Skeletal muscle tissue (tissue), 4 donors: Measurements from ENCODE around the gene CHST11. TPM values are rescaled to one million over a fixed set of nuclear protein-coding genes. Genes with fewer than 3 reads are reported as not detected.

Experiments used
- H3K27ac ChIP-seq: one replicate; pipeline ENCODE4 v1.7.0; 2013; ENCODE audit warnings: mild to moderate bottlenecking, low read depth, low read length, inconsistent platforms
- H3K27me3 ChIP-seq, 3 donors: one replicate each; pipeline ENCODE4 v1.7.0; 2013; ENCODE audit warnings: low read length in 3 of 3; ENCODE audit not compliant: control insufficient read depth in 3 of 3, insufficient read depth in 3 of 3
- H3K36me3 ChIP-seq, 3 donors: one replicate each; pipeline ENCODE4 v1.7.0; 2013; ENCODE audit warnings: low read length in 3 of 3; ENCODE audit not compliant: control insufficient read depth in 3 of 3, insufficient read depth in 3 of 3
- H3K4me1 ChIP-seq, 3 donors: one replicate each; pipeline ENCODE4 v1.7.0; 2013; ENCODE audit warnings: low read length in 3 of 3, mild to moderate bottlenecking in 3 of 3; ENCODE audit not compliant: control insufficient read depth in 3 of 3, insufficient read depth in 3 of 3
- H3K4me3 ChIP-seq, 3 donors: one replicate each; pipeline ENCODE4 v1.7.0; 2013; ENCODE audit warnings: low read length in 3 of 3
- H3K9ac ChIP-seq, 3 donors: one replicate each; pipeline ENCODE4 v1.7.0; 2013; ENCODE audit warnings: low read length in 3 of 3, mild to moderate bottlenecking in 3 of 3, moderate library complexity in 2 of 3, low read depth in 1 of 3
- H3K9me3 ChIP-seq, 3 donors: one replicate each; pipeline ENCODE4 v1.7.0; 2013; ENCODE audit warnings: low read length in 3 of 3; ENCODE audit not compliant: control insufficient read depth in 3 of 3
- total RNA-seq: library from RNA; depleted of rRNA; stranded (reverse); fragments of >200 nt; gene quantifications from one replicate; pipeline ENCODE4 v1.2.3, GENCODE V29; 2014
- donor health status: Osteomylitis.

CHST11 gene
- total RNA-seq, 1 donor from 2014 or later, result 2.1 TPM

DNA sequence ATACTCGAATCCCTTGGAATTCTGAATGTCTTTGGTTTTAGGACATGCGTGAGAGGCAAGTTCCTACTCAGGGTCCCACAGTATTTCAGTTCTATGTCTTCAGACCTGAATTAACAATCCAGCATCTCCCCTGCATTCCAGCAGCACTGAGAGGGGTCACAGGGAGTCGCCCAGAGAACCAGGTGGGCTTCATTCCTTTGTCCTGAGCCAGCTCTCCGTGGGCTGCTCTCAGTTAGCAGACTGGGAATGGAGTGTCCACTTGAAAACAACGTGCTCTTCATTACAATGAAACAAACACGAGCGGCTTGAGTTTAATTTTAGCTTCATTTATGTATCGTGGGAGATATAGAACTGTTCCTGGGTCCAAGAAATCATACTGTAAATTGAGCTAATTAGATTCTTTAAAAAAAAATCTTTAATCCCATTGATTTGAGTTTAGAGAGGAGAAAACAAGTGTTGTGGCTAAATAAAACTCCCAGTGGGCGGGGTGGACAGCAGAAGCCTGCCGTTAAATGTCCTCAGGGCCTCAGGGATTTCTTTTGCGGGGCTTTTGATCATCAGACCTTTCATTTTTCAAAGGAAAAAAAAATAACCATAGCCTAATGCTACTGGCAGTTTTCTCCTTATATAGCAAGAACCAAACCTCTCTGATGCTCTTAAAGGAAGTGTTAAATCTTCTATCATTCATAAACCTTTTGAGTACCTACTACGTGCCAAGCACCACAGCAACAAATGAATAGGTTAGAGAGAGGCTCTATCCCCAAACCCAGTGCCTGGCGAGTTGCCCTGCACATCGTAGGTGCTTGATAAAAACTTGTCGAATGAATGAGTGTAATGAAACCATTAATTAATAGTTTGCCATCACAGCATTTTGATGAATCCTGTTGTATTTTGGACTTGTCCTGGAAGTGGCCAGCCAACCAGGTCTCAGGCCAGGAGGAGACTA lies 140.4 kb downstream of the CHST11 start:
- peaks cover 0 to 3% (median 0%) of the 10 kb centered on the region in 3 donors for H3K4me1 ChIP-seq
- H3K27me3 ChIP-seq, result no peaks in the 10 kb centered on the region
- no peak overlapping the region for H3K9ac ChIP-seq
- H3K36me3 ChIP-seq, result no peaks in the 10 kb centered on the region
- no peak overlapping the region for H3K27ac ChIP-seq
- no peaks in the 10 kb centered on the region for H3K9me3 ChIP-seq
- H3K4me3 ChIP-seq, result no peak overlapping the region

DNA sequence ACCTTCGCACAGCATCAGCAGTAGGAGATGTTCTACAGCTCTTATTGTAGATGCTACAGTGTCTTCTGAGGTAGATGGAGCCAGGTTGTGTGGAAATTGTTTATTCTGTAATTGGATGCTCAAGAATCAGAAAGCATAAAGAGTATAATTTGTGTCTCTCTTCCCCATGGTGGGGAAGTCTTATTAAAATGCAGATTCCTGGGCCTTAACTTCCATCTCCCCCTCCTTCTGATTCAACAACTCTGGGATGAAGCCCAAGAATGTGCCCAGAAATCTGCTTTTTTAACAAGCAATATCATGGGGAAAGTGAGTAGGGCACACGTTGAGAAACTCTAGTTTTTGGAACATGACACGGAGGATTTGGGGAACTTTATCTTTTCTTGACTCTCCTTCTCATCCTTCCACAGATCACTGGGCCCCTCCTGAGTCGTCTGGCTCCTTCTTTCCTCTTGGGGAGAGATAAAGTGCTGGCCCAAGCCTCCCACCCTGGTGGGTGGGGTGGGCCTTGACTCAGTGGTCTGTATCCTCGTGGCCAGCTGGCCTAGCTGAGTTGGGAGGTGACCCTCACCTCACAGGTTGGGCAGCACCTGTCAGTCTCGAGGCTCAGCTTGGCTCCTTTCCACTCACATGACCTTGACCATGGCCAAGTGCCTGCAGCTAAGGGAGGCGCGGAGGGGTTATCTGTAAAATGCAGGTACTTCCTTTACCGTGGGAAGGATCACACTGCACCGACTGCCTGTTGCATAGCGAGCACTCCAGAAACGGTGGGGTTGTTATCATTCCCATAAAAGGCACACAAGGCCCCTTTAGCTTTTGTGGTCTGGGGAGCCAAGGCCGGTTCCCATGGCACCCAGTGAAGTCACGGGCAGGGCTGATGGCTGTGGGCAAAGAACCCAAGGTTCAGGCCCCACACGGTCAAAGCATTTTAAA lies 141.9 kb downstream of the CHST11 start:
- no peak overlapping the region for H3K4me3 ChIP-seq
- no peak overlapping the region for H3K27ac ChIP-seq
- peaks cover 1 to 5% (median 2%) of the 10 kb centered on the region in 3 donors for H3K4me1 ChIP-seq
- no peaks in the 10 kb centered on the region for H3K36me3 ChIP-seq
- H3K9ac ChIP-seq, result no peak overlapping the region
- no peaks in the 10 kb centered on the region for H3K9me3 ChIP-seq
- no peaks in the 10 kb centered on the region for H3K27me3 ChIP-seq

DNA sequence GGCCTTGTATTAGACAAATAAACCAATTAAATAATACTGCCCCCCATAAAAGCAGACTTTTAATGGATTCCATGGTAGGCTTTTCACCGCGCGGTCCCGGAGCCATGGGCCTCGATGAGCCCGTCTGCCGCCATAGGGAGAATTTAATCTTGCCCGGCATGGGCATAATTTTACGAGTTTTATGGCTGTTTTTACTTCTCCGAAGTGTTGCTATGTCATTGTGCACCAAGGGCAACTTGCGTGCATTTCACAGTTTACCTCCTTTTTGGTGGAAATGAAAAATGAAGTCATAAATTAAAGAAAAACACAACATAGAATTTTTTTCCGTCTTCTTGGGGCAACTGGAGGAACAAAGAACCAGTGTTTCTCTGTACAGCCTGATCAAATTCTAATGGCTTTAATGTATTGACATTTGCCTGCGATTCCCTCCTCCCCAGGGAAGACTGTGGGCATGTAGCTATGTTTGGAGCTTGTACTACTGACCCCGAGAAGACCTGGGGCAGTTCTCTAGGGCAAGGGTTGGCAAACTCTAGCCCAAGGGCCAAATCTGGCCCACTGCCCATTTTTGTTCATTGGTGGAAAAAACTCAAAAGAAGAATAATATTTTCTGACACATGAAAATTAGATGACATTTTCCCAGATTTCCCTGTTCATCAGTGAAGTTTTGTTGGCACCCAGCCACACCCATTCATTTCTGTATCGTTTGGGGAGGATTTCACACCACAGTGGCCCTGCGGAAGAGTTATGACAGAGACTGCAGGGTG lies 142.7 kb downstream of the CHST11 start:
- H3K9me3 ChIP-seq, result no peaks in the 10 kb centered on the region
- H3K4me3 ChIP-seq, result no peak overlapping the region
- peaks cover 5 to 11% (median 6%) of the 10 kb centered on the region in 3 donors for H3K4me1 ChIP-seq
- no peak overlapping the region for H3K9ac ChIP-seq
- H3K27me3 ChIP-seq, result no peaks in the 10 kb centered on the region
- H3K36me3 ChIP-seq, result no peaks in the 10 kb centered on the region
- H3K27ac ChIP-seq, result no peak overlapping the region

DNA sequence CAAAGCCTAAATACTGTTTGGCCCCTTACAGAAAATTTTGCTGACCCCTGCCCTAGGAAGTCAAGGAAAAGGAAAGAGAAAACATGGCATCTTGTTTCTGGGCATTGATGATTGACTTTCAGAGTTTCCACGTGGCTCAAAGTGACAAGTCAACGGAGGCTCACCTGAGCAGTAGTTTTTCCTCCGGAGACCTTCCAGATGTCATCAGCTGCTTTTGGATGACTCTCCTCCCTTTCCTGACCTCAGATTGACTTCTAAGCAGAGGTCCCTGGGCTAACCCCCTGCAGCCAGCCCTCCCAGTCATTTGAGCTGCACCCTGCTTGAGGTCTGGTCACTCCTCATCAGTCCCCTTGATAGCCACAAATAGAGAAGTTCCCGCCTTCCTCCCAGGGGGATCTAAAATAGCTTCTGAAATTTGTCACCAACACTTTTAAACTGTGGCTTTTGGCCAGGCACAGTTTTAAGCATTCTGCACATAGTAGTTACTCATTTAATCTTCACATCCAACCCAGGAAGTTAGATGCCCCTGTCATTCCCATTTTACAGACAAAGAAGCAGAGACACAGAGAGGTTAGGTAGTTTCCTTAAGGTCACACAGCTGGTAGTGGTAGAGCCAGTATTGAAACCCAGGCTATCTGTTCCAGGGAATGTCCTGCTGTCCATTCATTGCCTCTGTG lies 143.4 kb downstream of the CHST11 start:
- peaks cover 5 to 11% (median 6%) of the 10 kb centered on the region in 3 donors for H3K4me1 ChIP-seq
- H3K9me3 ChIP-seq, result no peaks in the 10 kb centered on the region
- no peaks in the 10 kb centered on the region for H3K27me3 ChIP-seq
- no peak overlapping the region for H3K4me3 ChIP-seq
- no peak overlapping the region for H3K27ac ChIP-seq
- no peaks in the 10 kb centered on the region for H3K36me3 ChIP-seq
- no peak overlapping the region for H3K9ac ChIP-seq

DNA sequence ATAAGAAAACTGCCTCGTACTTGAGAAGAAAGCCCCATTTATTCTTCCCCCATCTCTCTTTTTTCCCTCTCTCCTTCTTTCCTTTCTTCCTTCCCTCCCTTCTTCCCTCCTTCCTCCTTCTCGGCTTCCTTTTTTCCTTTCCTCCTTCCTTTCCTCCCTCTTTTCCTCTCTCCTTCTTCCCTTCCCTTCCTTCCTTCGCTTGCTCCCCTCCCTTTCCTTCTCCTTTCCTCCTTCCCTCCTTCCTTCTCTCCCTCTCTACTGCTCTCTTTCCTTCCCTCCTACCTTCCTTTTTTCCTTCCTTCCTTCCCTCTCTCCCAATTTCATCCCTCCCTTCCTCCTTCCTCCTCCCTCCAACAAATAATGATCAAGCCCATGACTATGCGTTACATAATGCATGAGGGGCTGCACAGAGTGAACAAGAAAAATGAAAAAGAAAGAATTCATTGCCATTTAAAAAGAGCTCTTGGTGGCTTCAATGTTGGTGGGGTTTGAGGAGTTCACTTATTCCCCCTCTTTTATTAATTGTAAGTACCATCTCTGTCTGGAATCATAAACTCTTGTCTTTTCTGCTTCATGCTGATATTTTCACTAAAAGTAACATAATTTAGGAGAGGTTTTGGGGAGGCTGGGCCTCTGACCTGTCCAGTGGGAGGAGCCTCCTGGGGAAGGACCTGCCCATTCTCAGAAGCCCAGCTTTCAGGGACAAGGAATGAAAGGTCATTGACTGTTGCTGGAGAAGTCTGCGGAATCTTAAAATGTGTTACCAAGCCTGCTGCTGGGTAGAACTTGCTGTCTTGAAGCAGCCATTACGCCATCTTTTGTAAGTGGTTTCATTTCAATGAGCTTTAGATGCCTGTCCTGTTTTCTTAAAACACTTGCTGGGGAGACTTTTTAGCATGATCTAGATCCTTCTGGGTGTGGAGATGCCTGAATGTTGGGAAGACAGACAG lies 144.3 kb downstream of the CHST11 start:
- Histone ChIP-seq H3K36me3 (no peaks in the 10 kb centered on the region), H3K9ac (no peak overlapping the region), H3K9me3 (no peaks in the 10 kb centered on the region), H3K27ac (no peak overlapping the region), H3K4me1 (peaks cover 5 to 11% (median 6%) of the 10 kb centered on the region in 3 donors), H3K4me3 (no peak overlapping the region), H3K27me3 (no peaks in the 10 kb centered on the region)

DNA sequence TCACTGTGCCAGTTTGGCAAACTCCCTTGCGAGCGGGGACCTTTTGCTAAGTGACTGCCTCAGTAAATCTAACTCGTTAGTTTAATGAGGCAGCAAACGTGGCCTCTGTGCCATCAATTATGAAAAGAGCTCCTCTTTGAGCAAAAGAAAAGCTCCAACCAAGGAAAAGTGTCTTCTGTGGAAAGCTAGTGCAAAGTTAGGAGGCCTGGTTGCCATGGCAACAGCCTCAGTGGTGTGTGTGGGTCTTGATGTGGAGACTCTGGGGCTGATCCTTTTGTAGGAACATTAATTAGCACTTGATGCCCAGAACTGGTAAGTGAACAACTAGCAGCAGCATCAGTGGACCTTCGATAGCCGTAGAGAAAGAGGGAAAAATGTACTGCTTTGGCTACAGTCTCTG lies 145.7 kb downstream of the CHST11 start:
- peaks cover 5 to 11% (median 11%) of the 10 kb centered on the region in 3 donors for H3K4me1 ChIP-seq

DNA sequence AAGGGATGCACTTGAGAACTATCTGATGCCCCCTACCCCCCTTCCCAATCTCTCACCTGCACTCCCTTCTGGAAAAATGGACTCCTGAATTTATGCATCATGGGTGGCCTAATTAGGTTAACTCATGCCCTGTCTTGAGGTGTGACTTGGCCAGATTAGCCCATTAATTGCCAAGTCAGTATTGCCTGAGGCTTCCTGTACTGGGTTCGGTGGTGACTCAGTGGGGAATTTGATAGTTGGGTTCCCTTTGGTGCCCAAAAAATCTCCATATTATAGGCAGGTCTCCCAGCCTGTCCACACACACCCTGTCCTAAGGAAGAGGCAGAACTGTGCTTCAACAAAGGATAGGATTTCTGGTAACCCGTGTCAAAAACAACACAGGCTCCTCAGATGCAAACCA lies 146.1 kb downstream of the CHST11 start:
- Histone ChIP-seq H3K4me1 (peaks cover 5 to 11% (median 11%) of the 10 kb centered on the region in 3 donors), H3K4me3 (no peak overlapping the region), H3K27me3 (no peaks in the 10 kb centered on the region), H3K27ac (no peak overlapping the region), H3K9ac (no peak overlapping the region), H3K36me3 (no peaks in the 10 kb centered on the region), H3K9me3 (no peaks in the 10 kb centered on the region)

More for the DNA sequence above, 145.7 kb downstream of the CHST11 start:
- Histone ChIP-seq H3K27me3 (no peaks in the 10 kb centered on the region), H3K4me3 (no peak overlapping the region), H3K9me3 (no peaks in the 10 kb centered on the region), H3K27ac (no peak overlapping the region), H3K9ac (no peak overlapping the region), H3K36me3 (no peaks in the 10 kb centered on the region)

DNA sequence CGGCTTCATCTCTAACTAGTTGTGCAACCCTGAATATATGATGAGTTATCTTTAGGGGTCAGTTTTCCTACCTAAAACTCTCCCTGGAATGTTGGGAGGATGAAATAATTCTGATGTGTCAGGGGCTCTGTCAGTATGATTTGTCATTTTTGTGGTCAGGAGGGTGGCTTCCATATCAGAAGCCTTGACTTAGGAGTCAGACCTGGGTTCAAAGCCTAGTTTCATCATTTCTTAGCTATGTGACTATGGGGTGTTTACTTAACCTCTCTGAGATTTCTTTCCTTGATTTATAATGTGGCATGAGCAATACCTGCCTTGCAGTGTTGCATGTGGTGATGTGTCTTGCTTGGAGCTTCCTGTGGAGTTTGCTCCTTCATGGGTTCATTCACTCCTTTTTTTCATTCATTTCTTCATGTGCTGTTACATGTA lies 146.8 kb downstream of the CHST11 start:
- Histone ChIP-seq H3K9ac (no peak overlapping the region), H3K4me3 (no peak overlapping the region), H3K36me3 (no peaks in the 10 kb centered on the region), H3K4me1 (peaks cover 5 to 11% (median 11%) of the 10 kb centered on the region in 3 donors), H3K9me3 (no peaks in the 10 kb centered on the region), H3K27me3 (no peaks in the 10 kb centered on the region), H3K27ac (peak overlapping the region; percentile 57)
